ENCODE measurements around the gene KCNK2. TPM values are rescaled to one million over a fixed set of nuclear protein-coding genes. Genes with fewer than 3 reads are reported as not detected.

Gene KCNK2, protein sequence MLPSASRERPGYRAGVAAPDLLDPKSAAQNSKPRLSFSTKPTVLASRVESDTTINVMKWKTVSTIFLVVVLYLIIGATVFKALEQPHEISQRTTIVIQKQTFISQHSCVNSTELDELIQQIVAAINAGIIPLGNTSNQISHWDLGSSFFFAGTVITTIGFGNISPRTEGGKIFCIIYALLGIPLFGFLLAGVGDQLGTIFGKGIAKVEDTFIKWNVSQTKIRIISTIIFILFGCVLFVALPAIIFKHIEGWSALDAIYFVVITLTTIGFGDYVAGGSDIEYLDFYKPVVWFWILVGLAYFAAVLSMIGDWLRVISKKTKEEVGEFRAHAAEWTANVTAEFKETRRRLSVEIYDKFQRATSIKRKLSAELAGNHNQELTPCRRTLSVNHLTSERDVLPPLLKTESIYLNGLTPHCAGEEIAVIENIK
- total RNA-seq: 1.5 TPM

DNA sequence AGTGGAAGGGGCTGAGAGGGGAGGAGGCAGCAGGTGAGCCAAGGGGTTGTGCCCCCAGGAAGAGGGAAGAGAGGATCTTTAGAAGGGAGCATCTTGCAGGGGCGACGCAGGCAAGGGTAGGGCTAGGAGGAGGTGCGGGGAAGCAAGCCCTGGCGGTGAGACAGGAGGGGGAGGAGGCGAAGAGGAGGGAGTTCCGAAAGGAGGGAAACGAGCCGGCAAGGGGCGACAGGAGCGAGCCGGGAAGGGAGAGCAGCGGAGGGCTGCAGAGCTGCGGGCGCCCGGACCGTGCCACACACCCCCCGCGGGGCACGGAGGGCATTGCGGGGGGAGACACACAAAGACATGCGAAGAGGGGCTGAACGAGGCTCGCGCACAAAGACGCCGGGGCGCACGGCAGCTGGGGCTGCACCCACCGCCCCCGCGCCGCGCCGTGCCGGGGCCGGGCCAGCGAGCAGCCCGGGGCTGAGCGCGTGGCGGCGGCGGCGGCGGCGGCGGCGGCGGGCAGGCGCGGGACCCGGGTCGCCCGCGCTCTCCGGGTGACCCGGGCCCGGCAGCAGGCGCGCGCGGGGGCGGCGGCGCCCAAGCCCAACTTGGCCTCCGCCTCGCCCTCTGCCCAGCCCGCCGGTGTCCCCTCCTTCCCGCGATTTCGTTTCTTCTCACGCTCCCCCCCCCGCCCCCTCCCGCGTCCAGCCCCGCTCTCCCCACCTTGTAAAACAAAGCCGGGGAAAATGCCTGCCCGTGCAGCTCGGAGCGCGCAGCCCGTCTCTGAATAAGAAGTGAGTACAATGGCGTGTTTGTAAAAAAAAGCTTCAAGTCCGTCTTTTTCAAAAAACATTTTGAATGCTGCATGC, at the start of gene KCNK2:
Gene KCNK2, plus strand, starts transcription at position 206 of the 851 bp plus-strand sequence. CDS start 649 bp downstream, outside the sequence.
- peak; percentile 57 for DNase-seq

DNA sequence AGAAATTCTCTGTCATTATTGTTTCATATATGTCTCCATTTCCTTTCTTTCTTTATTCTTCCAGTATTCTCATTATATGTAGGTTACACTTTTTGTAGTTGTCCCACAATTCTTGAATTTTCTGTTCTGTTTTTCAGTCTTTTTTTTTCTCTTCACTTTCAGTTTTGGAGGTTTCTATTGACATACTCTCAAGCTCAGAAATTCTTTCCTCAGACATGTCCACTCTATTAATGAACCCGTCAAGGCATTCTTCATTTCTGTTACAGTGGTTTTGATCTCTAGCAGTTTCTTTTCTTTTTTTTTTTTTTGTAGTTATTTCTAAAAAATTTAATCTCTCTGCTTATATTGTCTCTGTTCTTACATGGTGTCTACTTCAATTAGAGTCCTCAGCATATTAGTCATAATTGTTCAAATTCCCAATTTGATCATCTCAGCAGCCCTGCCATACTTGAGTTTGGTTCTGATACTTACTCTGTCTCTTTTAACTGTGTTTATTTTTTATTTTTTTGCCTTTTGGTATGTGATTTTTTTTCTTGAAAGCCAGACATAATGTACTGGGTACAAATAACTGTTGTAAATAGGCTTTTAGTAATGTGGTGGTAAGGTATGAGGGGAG, 49.5 kb upstream of the KCNK2 start:
- DNase-seq: no peak

DNA sequence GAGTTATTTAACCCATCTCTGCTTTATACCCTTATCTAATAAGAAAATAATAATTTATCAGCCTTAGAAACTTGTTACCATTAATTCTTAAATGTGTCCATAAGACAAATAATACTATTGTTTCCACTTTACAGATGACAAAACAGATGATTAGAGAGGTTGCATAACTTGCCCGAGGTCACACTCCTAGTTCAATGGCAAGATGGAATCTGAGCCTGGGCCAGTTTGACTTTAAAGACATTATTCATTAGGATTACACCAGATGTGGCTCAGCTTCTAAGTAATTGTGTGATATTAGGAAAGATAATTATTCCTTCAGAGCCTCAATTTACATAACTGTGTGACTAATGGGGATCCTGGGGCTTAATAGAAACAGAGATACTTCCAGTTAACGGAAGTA, 42.3 kb upstream of the KCNK2 start:
- no peak for DNase-seq

DNA sequence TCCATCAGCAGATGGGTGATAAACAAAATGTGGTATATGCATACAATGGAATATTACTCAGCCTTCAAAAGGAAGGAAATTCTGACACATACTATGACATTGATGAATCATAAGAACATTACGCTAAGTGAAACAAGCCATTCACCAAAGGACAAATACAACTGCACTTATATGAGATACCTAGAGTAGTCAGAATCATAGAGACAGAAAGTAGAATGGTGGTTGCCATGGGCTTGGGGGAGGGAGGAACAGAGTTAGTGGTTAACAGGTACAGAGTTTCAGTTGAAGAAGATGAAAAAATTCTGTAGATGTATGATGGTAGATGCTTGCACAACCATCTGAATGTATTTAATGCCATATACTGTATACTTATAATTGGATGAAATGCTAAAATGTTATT, 39.1 kb upstream of the KCNK2 start:
- no peak for DNase-seq

DNA sequence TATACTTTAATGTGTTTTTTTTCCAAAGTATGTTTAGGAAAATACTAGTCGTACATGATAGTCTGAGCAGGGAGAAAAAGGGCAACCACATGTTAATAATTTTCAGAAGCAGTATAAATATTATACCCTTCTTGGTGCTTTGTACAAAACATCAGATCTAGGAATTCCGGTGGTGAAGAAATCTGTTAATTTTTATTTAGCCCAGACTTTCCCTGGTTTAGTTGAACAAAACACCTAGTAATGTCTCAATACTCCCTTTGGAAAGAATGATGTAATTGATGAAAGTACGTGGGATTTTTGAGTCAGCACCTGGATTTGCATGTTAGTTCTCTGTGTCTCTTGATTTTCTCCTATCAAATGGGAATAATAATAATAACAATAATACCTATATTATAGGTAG, 38.4 kb upstream of the KCNK2 start:
- DNase-seq: no peak

DNA sequence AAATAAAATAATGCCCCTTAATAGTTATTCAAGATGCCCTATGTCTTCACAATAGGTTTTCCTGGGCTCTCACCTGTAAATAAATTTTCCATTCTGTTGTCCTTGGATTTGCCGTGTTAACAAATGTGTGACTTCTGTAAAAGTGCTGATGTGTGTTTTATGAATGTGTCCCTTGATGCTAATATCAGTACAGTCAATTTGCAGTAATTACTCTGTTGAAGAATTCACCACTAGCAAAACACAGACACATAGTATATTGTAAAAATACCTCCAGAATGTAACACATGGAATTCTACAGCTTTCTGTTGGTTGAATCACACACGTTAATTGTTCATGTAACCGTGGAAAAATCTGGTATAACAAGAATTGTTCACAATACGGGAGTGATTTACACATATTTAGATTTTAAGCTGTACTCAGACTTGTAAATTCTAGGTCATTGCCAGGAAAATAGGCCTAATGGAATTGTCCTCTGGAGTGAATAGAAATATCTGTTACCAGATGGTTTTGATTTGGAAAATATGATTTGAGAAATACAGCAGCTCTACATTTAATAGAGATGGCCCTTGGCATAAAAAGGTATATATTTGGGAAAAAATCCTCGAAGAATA, 36.7 kb upstream of the KCNK2 start:
- DNase-seq: no peak

DNA sequence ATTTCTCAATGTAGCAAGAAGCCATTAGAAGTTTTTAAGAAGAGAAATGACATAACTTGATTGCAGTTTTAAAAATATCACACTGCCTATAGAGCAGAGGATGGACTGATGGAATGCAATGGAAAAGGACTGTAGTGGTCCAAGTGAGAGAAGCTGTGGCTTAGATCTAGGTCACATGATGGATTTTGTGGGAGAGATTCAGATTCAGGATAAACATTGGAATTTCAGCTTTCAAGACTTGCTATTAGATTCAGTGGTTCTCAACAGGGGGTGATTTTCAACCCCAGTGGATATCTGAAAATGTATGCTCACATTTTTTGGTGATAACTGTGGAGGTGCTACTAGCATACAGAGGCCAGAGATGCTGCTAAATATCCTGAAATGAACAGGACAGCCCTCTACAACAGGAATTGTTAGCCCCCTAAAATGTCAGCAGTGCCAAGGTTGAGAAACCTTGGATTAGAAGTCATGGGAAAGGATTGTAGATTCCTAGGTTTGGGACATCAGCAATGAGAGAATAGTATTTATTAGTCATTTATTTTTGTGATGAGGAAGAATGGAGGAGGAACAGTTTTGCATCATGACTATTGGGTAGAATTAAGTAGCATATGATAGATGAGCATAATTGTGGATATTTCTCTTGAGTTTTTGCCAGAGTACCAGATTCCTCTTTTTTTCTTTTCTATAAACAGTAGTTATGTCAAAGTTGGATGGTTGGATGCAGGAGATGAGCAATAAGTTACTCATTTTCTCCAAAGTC, 30.1 kb upstream of the KCNK2 start:
- no peak for DNase-seq

DNA sequence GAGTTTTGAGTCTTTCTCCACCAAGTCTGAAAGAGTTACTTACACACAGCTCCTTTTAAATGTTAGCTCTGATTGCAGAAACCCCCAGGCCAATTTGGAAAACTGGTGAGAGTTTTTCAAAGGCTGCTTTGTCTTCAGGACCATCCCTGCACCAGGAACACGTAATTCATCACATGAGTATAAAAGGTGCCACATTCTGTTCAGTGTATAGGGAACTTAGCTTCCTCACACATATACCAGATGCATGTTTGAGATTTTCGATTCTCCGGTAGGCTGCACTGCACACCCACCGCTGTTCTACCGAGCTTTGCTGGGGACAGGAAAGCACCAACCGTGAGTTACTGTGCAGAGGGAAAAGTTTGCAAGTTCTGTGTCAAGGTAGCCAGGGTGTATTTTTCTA, 28.3 kb upstream of the KCNK2 start:
- DNase-seq: no peak

DNA sequence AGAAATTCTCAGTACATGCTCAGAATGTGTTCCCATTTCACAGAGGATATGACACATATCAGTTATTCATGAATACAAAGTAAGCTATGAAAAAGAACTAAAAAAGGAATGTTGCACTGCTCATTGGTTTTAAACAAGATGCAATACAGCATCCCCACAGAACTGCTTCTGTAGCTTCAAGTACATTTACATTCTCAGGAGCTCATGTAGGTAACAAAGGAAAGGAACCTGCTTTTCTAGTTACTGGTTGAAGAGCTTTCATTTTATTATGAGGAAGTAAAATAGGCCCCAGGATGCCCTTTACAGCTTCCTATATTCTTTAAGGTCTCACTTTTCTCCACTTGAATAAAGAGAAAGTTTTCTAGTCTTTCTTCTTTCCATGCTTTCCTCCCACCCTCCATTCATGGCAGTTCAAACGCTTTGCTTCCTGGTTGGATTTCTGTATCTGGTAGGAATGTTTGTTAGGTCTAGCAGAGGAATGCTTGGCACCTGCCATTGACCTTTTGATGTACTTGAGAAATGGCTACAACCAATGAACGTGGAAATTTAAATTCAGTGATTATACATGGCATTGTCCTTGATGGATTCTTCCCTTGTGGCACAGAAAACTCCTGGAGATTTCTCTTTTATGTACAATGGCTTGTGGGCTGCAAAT, 27.1 kb upstream of the KCNK2 start:
- peak; percentile 8 for DNase-seq

DNA sequence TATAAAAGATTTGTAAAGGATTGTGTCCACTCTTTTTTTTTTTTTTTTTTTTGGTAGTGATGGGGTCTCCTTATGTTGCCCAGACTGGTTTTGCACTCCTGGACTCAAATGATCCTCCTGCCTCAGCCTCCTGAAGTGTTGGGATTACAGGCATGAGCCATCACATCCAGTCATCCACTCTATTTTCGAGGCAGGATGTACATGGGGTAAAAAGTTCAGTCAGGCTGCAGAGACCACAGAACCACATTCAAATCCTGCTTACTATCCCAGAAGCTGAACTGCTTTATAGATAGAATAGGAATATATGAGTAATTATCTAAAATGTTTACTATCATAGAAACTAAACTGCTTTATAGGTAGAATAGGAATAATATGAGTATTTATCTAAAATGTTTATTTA, 26.0 kb upstream of the KCNK2 start:
- no peak for DNase-seq

DNA sequence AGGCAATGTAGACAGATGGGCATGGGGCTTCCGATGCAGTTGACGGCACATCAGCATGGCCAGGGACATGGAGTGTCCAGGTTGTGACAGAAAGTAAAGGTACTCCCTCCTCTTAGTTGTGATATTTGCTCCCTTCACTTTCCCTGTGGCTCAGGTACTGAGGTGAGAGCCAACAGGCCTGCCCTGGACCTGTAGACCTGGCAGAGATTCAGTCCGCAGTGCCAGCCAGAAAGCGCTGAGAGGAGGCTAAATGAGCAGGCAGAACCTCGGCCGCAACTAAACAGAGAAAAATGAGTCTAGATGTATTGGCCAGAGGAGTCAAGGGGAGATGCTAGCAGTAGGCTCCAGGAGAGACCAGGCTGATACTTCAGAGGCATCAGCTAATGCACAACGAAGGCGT, 22.6 kb upstream of the KCNK2 start:
- no peak for DNase-seq

DNA sequence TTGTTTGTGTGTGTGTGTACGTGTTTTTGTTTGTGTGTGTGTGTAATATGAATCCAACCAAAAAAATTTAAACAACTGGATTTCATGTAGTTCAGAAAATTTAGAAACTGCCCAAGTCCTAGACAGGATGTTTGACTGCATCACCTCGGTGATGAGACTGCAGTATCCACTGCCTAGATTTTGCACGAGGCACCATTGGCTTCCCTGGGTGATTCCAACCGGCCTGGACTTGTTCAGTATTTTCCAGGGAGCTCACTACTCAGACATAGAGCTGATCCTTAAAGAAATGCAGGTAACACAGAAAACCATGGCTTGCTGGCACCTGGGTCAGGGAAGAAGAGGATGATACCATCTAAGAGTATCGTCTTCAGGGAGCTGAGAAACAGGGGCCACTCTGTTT, 18.2 kb upstream of the KCNK2 start:
- no peak for DNase-seq

DNA sequence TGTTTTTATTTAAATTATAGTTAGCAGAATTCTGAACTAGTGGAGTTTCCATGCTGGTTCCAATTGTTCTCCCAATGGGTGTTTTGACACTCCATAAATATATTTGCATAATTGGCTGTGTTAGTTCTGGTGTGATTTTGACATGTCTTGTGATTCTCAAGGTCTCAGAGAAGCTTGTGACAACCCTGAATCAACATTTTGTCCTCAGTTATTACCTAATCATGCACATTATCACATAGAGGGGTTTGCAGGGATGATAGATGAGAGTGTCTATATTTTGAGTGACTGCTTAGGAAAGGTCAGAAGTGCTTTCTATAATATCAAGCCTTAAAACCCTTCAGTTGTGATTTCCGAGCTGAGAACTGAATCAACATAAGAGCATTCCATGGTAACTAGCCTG, 11.5 kb upstream of the KCNK2 start:
- no peak for DNase-seq

DNA sequence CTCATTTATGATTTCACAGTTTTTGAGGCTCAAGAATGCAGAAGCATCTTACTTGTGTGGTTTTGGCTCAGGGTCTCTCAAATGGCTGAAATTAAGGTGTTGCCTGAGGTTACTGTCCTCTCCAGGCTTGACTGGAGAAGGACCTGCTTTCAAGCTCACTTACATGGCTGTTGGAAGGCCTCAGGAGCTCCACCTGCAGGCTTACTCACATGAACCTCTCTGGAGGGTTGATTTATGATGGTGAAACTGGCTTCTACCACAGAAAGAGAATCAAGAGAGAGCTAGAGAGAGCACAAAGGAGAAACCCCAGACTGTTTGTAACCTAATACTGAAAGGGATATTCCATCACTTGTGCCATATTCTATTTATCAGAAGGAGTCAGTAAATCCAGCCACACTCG, 6.2 kb upstream of the KCNK2 start:
- no peak for DNase-seq

DNA sequence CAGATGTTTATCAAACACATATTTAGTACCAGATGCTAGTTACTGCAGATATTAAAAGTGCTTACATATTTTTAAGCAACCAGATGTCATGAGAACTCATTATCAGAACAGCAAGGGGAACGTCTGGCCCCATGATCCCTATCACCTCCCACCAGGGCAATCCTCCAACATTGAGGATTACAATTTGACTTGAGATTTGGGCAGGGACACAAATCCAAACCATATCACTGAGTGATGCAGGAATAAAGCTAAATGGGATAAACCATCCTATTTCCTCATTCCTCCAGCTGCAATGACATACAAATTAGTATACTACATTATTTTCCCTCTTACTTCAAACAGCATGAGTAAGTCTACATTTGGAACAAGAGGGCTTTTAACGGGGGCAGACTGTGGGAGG, 3.1 kb upstream of the KCNK2 start:
- no peak for DNase-seq

DNA sequence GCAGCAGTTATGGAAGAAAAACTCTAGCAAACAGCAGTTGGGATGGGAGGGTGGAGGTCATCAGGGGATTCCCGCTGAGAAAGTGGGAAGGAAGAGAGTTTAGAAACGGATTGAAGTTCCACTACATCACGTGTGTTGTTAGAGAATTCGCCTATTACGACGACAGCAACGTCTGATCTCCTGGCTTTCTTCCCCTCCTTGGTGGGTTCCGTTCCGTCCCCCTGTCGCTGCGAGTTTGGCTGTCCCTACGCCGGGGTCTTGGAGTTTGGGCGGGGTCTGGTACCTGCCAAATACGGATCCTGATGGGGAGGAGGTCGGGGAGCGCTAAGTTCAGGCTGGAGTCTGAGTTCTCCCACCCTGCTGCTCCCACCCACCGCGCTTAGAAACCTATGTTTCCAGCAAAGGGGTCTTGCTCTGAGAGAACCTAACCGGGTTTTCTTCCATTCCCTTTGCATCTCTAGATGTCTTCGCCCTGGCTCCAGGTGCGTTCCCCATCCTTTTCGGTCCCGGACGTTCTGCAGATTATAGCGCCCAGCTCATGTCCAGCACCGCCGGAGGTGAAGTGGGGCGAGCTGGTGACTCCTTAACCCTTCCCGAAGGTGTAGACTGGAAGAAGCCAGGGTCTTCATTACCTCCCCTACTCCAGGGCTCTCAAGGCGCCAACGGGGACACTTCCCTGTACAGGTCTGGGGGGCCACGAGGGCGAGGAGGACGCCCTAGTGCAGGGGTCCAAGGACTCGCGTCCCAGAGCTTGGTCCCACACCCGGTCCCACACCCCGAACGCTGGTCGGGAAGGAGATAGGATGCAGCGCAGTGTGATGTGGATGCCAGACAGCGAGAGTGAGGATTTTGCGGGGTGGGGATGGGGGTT, 641 bp upstream of the KCNK2 start:
- DNase-seq: peak; percentile 16

DNA sequence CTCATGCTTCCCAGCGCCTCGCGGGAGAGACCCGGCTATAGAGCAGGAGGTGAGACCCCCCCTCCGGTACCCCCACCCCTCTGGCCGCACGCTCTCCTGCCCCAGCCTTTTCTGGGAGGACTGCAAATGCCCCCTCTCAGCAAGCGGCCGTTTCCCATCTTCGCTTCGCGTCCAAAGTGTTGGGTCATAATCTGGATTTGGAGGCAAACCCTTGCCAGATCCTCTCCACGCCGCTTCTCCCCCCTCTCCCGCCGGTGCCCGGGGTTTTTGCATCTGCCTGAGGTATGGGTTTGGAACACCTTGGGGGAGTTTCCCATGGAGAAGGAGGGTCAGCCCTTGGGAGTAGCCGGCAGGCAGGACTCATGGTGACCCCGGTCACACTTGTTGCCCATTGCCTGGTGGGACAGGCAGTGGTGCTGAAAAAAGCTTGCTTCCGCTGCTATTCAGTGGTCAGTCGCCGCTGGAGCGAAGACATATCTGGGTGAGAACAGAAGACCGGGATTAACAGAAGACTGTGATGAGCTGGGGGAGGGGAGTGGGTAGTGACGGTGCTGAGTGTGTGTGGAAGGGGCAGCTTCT, 935 bp downstream of the KCNK2 start:
- DNase-seq: peak; percentile 31

DNA sequence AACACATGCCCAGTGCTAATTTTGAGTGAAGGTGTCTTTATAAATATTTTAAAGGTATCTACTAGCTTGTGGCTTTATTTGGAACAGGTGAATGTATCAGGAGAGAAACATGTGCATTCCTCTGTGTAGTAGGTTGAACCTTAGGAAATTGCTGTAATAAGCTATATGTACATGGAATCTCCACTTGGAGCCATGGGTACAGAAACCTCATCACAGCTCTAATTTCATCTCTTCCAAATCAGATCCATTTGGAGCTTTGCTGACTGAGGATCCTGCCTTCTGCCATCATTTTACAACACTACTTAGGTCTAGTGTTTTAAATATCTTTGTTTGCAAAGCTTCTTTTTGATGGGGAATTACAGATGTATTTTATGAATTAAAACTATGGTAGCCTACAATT, 2.1 kb downstream of the KCNK2 start:
- no peak for DNase-seq

DNA sequence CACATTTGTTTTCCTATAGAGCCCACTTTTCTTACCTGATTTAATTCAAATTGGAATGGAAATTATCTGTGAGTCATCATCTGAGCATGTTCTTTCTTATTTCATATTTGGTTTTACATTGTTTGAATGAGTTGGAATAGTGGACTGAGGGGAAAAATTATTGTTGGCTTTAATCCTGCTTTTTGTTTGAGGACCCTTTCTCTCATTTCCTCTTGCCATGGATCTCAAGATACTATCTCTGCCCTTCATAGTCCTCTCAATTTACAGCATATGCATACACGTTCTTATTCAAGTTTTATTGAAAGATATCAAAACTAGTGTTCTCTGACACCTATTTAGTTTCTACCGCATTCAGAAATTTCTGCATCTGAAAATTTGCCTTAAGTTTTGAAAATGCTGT, 5.1 kb downstream of the KCNK2 start:
- no peak for DNase-seq

DNA sequence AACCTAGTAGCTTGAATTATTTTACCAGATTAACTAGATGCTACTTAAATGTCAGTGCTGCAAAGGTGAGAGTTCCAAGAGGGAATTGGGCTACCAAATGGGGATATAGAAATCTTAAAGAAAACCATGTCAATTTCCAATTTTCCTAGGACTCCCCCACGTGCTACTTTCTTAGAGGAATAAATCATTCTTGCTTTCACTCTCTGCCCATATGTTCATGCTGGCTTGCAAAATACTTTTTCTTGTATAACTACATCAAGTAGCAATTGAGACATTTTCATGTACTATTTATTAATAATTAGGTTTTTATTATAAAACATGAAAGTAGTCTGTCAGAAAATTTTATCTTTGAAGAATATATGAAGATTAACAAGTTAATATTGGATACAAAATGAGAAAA, 11.8 kb downstream of the KCNK2 start:
- DNase-seq: no peak
